H1 (cell line): ENCODE results near the gene CCDC136. TPM values are rescaled to one million over a fixed set of nuclear protein-coding genes. Genes with fewer than 3 reads are reported as not detected.

Experiments
- CTCF ChIA-PET: fragments of 300-600 bp; sonication (Branson Sonifier 250); formaldehyde crosslinking; loops from one replicate; lab custom pipeline; 2021; ENCODE audit not compliant: partially characterized antibody; lab: Charles Lee
- POLR2A ChIA-PET: fragments of 300-600 bp; sonication (Branson Sonifier 250); formaldehyde crosslinking; loops from one replicate; lab custom pipeline; 2021; ENCODE audit warnings: inconsistent platforms; ENCODE audit not compliant: partially characterized antibody; lab: Charles Lee
- DNase-seq, 2 experiments: peaks; one replicate each; pipeline versions ENCODE4 v3.0.0 to v3.0.0-alpha.2; 2010 to 2022; ENCODE audit warnings: low spot score in 2 of 2, low read depth in 1 of 2, mixed read lengths in 1 of 2
- FAIRE-seq: peaks from 2 replicates; lab custom pipeline; 2011; peaks lifted over from hg19 to GRCh38; lab: Jason Lieb, UNC
- H2AFZ ChIP-seq: 2 replicates; pipeline ENCODE4 v1.8.1; 2012; ENCODE audit warnings: low read length, inconsistent platforms
- H2AK5ac ChIP-seq: 2 replicates; pipeline ENCODE4 v1.6.1; 2013; ENCODE audit warnings: low read depth, low read length
- H2BK120ac ChIP-seq: replicated peaks from 2 replicates; pipeline ENCODE3; 2013; ENCODE audit warnings: low read depth, low read length, inconsistent platforms
- H2BK12ac ChIP-seq: 2 replicates; pipeline ENCODE4 v1.6.1; 2013; ENCODE audit warnings: low read depth, low read length
- H2BK15ac ChIP-seq: 2 replicates; pipeline ENCODE4 v1.6.1; 2013; ENCODE audit warnings: low read length
- H2BK20ac ChIP-seq: 2 replicates; pipeline ENCODE4 v1.6.1; 2013; ENCODE audit warnings: low read length
- H2BK5ac ChIP-seq: 2 replicates; pipeline ENCODE4 v1.6.1; 2013; ENCODE audit warnings: low read depth, low read length
- H3K14ac ChIP-seq: 2 replicates; pipeline ENCODE4 v1.6.1; 2013; ENCODE audit warnings: inconsistent platforms; ENCODE audit not compliant: insufficient read length
- H3K18ac ChIP-seq: 2 replicates; pipeline ENCODE4 v1.6.1; 2013; ENCODE audit warnings: low read length; ENCODE audit errors: extremely low read depth
- H3K23ac ChIP-seq: 2 replicates; pipeline ENCODE4 v1.6.1; 2013; ENCODE audit warnings: inconsistent platforms; ENCODE audit not compliant: insufficient read length
- H3K23me2 ChIP-seq: 2 replicates; pipeline ENCODE4 v1.6.1; 2013; ENCODE audit warnings: low read depth, low read length
- H3K27ac ChIP-seq: 2 replicates; pipeline ENCODE4 v1.6.1; 2011; ENCODE audit warnings: low read depth, low read length, inconsistent platforms
- H3K27me3 ChIP-seq, 4 experiments: replicated peaks in 1 of 4; 1 replicate in 1 of 4; 2 replicates in 3 of 4; pipeline versions ENCODE4 v1.6.1 to v1.8.1; 2011 to 2013; ENCODE audit warnings: low read length in 3 of 4, mild to moderate bottlenecking in 3 of 4, inconsistent platforms in 2 of 4, mixed read lengths in 2 of 4, moderate library complexity in 1 of 4; ENCODE audit not compliant: control insufficient read depth in 3 of 4, insufficient read depth in 3 of 4; ENCODE audit errors: extremely low read depth in 1 of 4
- H3K36me3 ChIP-seq, 4 experiments: 2 replicates each; pipeline versions ENCODE4 v1.6.1 to v1.8.1; 2011 to 2013; ENCODE audit warnings: mild to moderate bottlenecking in 4 of 4, low read length in 3 of 4, moderate library complexity in 2 of 4, control low read depth in 1 of 4, inconsistent platforms in 1 of 4; ENCODE audit not compliant: insufficient read depth in 4 of 4, control insufficient read depth in 2 of 4
- H3K4ac ChIP-seq: replicated peaks from 2 replicates; pipeline ENCODE3; 2013; ENCODE audit warnings: low read length, low read depth, mixed read lengths, inconsistent platforms; ENCODE audit not compliant: insufficient read length
- H3K4me1 ChIP-seq, 4 experiments: replicated peaks in 1 of 4; 1 replicate in 1 of 4; 2 replicates in 3 of 4; pipeline versions ENCODE4 v1.6.1 to v1.8.1; 2011 to 2013; ENCODE audit warnings: low read length in 3 of 4, inconsistent platforms in 2 of 4, mixed read lengths in 1 of 4; ENCODE audit not compliant: insufficient read depth in 4 of 4, control insufficient read depth in 3 of 4
- H3K4me2 ChIP-seq, 2 experiments: 2 replicates each; pipeline versions ENCODE4 v1.6.1 to v1.8.1; 2011 to 2013; ENCODE audit warnings: low read depth in 2 of 2, low read length in 2 of 2, control low read depth in 1 of 2, inconsistent platforms in 1 of 2, mild to moderate bottlenecking in 1 of 2; ENCODE audit not compliant: insufficient read depth in 1 of 2
- H3K4me3 ChIP-seq, 4 experiments: fragments of 200-600, 300-600 bp in 1 of 4; sonication (generic), shearing (Covaris generic), sonication (Bioruptor Twin) in 1 of 4; 2 replicates each; pipeline versions ENCODE4 v1.5.1 to v1.8.1; 2011 to 2016; ENCODE audit warnings: low read length in 4 of 4, low read depth in 3 of 4, control low read depth in 2 of 4, inconsistent platforms in 2 of 4, mild to moderate bottlenecking in 2 of 4, mixed read lengths in 1 of 4, moderate library complexity in 1 of 4; ENCODE audit not compliant: insufficient read depth in 2 of 4; ENCODE audit errors: extremely low read depth in 1 of 4
- H3K56ac ChIP-seq: replicated peaks from 2 replicates; pipeline ENCODE3; 2013; ENCODE audit warnings: low read depth, mild to moderate bottlenecking, mixed read lengths, low read length, inconsistent platforms; ENCODE audit not compliant: insufficient read length
- H3K79me1 ChIP-seq: 2 replicates; pipeline ENCODE4 v1.6.1; 2013; ENCODE audit warnings: low read depth, low read length, control low read depth
- H3K79me2 ChIP-seq, 2 experiments: 2 replicates each; pipeline versions ENCODE4 v1.6.1 to v1.8.1; 2012 to 2013; ENCODE audit warnings: low read length in 2 of 2, mild to moderate bottlenecking in 2 of 2, inconsistent platforms in 1 of 2; ENCODE audit not compliant: insufficient read depth in 2 of 2, control insufficient read depth in 1 of 2
- H3K9ac ChIP-seq, 4 experiments: replicated peaks in 1 of 4; 1 replicate in 1 of 4; 2 replicates in 3 of 4; pipeline versions ENCODE4 v1.6.1 to v1.8.1; 2011 to 2013; ENCODE audit warnings: low read depth in 3 of 4, low read length in 3 of 4, control low read depth in 2 of 4, mild to moderate bottlenecking in 2 of 4, moderate library complexity in 2 of 4, inconsistent platforms in 1 of 4; ENCODE audit errors: extremely low read depth in 1 of 4
- H3K9me3 ChIP-seq, 2 experiments: 2 replicates each; pipeline versions ENCODE4 v1.6.1 to v1.8.1; 2012 to 2013; ENCODE audit warnings: mild to moderate bottlenecking in 2 of 2, moderate library complexity in 2 of 2, control low read depth in 1 of 2, inconsistent platforms in 1 of 2, low read depth in 1 of 2, low read length in 1 of 2, mixed read lengths in 1 of 2; ENCODE audit not compliant: insufficient read depth in 2 of 2
- H4K20me1 ChIP-seq, 2 experiments: replicated peaks in 1 of 2; 2 replicates each; pipeline versions ENCODE3 to v1.8.1; 2011 to 2013; ENCODE audit warnings: inconsistent platforms in 2 of 2, low read length in 2 of 2, mild to moderate bottlenecking in 1 of 2; ENCODE audit not compliant: insufficient read depth in 2 of 2, control insufficient read depth in 1 of 2
- H4K5ac ChIP-seq: 2 replicates; pipeline ENCODE4 v1.6.1; 2013; ENCODE audit warnings: low read length, low read depth, mixed read lengths, inconsistent platforms; ENCODE audit not compliant: insufficient read length
- H4K8ac ChIP-seq: 2 replicates; pipeline ENCODE4 v1.8.0; 2013; ENCODE audit warnings: mild to moderate bottlenecking, moderate library complexity, low read length, inconsistent platforms; ENCODE audit not compliant: insufficient read depth; ENCODE audit errors: extremely low read depth
- H4K91ac ChIP-seq: replicated peaks from 2 replicates; pipeline ENCODE3; 2013; ENCODE audit warnings: low read length, mixed read lengths, inconsistent platforms; ENCODE audit not compliant: insufficient read length
- KDM1A ChIP-seq: fragments of 200-600, 300-600 bp; sonication (generic); IDR thresholded peaks from 2 replicates; pipeline ENCODE4 v1.7.1; 2016; ENCODE audit warnings: mild to moderate bottlenecking, low read length, borderline replicate concordance
- SAP30 ChIP-seq: fragments of 300-600 bp; sonication (generic); IDR thresholded peaks from 2 replicates; pipeline ENCODE4 v1.7.1; 2012; ENCODE audit warnings: low read length, moderate library complexity, mild to moderate bottlenecking, inconsistent platforms; ENCODE audit not compliant: insufficient read depth, insufficient replicate concordance
- TBP ChIP-seq: IDR thresholded peaks from 2 replicates; pipeline ENCODE4 v1.6.1; 2011; ENCODE audit warnings: low read depth, low read length, improper control_type of control experiment
- WGBS, 2 experiments: shearing (Covaris generic) in 1 of 2; methylation state at CpG; one replicate each; pipeline versions ENCODE4 v1.1.6 to v1.1.7; 2013 to 2015; ENCODE audit warnings: low lambda C conversion rate in 2 of 2, mixed read lengths in 2 of 2, inconsistent platforms in 1 of 2, low coverage in 1 of 2, missing lambda C conversion rate in 1 of 2; ENCODE audit not compliant: insufficient replicate concordance in 2 of 2, insufficient coverage in 1 of 2, insufficient read length in 1 of 2; ENCODE audit errors: extremely low coverage in 1 of 2, missing lambda C conversion rate in 1 of 2; 5-methylcytosine and 5-hydroxymethylcytosine counted together
- polyA plus RNA-seq, 7 experiments: library from polyadenylated mRNA; depleted of rRNA in 3 of 7; stranded (reverse) in 5 of 7; unstranded in 2 of 7; fragments of >200 nt in 5 of 7; fragments of 200-250 nt in 2 of 7; gene quantifications; 1 replicate in 5 of 7; 2 replicates in 1 of 7; 4 replicates in 1 of 7; pipeline versions ENCODE4 v1.2.1 to v1.2.3, GENCODE V29; 2011 to 2013; ENCODE audit warnings: missing spikeins in 2 of 7, mixed read lengths in 2 of 7
- total RNA-seq: library from RNA; stranded (reverse); fragmentation: NEBNext Ultra II Directional; extraction: Animal tissue kit (Norgen Biotek cat#: 25700); gene quantifications from 2 replicates; pipeline ENCODE4 v1.2.1, GENCODE V29; 2021
- TF ChIP-seq, protein P1 (sequence below), 3 experiments: IDR thresholded peaks; 1 replicate in 2 of 3; 2 replicates in 1 of 3; pipeline versions ENCODE4 v1.5.1 to v1.6.1; 2011; ENCODE audit warnings: low read length in 3 of 3, mild to moderate bottlenecking in 3 of 3, inconsistent platforms in 2 of 3, low read depth in 1 of 3, moderate library complexity in 1 of 3; ENCODE audit not compliant: insufficient read depth in 1 of 3; ENCODE audit errors: control extremely low read depth in 1 of 3

The CCDC136 gene
- total and polyA plus RNA-seq, 2 of the 8 experiments (the other 6 are each of a cell fraction or from before 2014, with no cell fraction given) = 35.6 to 47.7 TPM

DNA sequence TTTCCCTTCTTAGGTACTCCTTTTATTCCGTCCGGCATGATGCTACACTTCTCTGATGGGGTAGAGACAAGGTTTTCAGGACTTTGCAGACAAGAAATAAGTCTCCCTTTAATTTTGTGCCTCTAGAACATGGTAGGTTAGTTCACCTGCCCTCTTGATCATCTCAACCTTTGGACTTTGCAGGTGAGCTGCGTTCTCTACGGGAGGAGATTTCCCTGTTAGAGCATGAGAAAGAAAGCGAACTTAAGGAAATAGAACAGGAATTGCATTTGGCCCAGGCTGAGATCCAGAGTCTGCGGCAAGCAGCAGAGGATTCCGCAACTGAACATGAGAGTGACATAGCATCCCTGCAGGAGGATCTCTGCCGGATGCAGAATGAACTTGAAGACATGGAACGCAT lies 9.2 kb downstream of the CCDC136 start:
- H3K18ac ChIP-seq = no peak overlapping the region
- no peak overlapping the region for H4K8ac ChIP-seq
- no peak overlapping the region for H4K5ac ChIP-seq
- ChIA-PET POLR2A (interaction anchor here (1.0 to 2.0 kb wide), 4 partner anchors 18 to 34 kb away, joined by 3 to 6 read pairs (median 3); no protein-coding TSS in a partner anchor), CTCF (interaction anchor here (0.9 to 1.5 kb wide), 2 partner anchors 10 to 12 kb away, joined by 3 read pairs; no protein-coding TSS in a partner anchor)
- H3K4me1 ChIP-seq = no peaks in the 10 kb centered on the region
- no peak overlapping the region for H2BK120ac ChIP-seq
- no peak overlapping the region for H2AFZ ChIP-seq
- no peak overlapping the region for H3K27ac ChIP-seq
- no peak overlapping the region for H4K91ac ChIP-seq
- H3K9me3 ChIP-seq = no peaks in the 10 kb centered on the region
- no peak overlapping the region for H2BK5ac ChIP-seq
- DNase-seq (no peak), FAIRE-seq (no peak)
- no peak overlapping the region for H3K9ac ChIP-seq
- H3K27me3 ChIP-seq = no peaks in the 10 kb centered on the region
- H3K4me3 ChIP-seq = no peak overlapping the region
- H3K23me2 ChIP-seq = no peaks in the 10 kb centered on the region
- no peak overlapping the region for H3K56ac ChIP-seq
- WGBS, 2 experiments = 96% methylated on average over 9 of the region's 9 CpGs; no CpG with 5 or more reads in 1 of the 2 experiments
- no peaks in the 10 kb centered on the region for H3K79me2 ChIP-seq
- H4K20me1 ChIP-seq = no peaks in the 10 kb centered on the region
- no peak overlapping the region for H3K4ac ChIP-seq
- H3K4me2 ChIP-seq = no peak overlapping the region
- H2BK12ac ChIP-seq = no peak overlapping the region
- no peaks in the 10 kb centered on the region for H3K79me1 ChIP-seq
- H3K14ac ChIP-seq = no peak overlapping the region
- H3K36me3 ChIP-seq = peaks cover 11 to 61% (median 32%) of the 10 kb centered on the region in 4 experiments; a peak in 7 of 8 replicates
- H3K23ac ChIP-seq = no peak overlapping the region
- H2BK15ac ChIP-seq = no peak overlapping the region
- H2BK20ac ChIP-seq = no peak overlapping the region
- H2AK5ac ChIP-seq = no peak overlapping the region
- TF ChIP-seq, protein P1, sequence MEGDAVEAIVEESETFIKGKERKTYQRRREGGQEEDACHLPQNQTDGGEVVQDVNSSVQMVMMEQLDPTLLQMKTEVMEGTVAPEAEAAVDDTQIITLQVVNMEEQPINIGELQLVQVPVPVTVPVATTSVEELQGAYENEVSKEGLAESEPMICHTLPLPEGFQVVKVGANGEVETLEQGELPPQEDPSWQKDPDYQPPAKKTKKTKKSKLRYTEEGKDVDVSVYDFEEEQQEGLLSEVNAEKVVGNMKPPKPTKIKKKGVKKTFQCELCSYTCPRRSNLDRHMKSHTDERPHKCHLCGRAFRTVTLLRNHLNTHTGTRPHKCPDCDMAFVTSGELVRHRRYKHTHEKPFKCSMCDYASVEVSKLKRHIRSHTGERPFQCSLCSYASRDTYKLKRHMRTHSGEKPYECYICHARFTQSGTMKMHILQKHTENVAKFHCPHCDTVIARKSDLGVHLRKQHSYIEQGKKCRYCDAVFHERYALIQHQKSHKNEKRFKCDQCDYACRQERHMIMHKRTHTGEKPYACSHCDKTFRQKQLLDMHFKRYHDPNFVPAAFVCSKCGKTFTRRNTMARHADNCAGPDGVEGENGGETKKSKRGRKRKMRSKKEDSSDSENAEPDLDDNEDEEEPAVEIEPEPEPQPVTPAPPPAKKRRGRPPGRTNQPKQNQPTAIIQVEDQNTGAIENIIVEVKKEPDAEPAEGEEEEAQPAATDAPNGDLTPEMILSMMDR (IDR thresholded peaks at IDR 0.05; ENCODE audit: control extremely low read depth in 1 of 3, insufficient read depth in 1 of 3, low read depth in 1 of 3, low read length in 3 of 3) = no peak
- TF ChIP-seq SAP30 = no peak
- no peak for TF ChIP-seq TBP
- TF ChIP-seq KDM1A = no peak
